HG02763 (cell line): Measurements from ENCODE around the gene ITIH1.
"Not testable (repeated sequence)": the region's sequence is repeated elsewhere in the genome, so short reads cannot be mapped to it uniquely, and the experiment has no call there.

Experiments
- ATAC-seq: cut with Tn5 transposase; IDR thresholded peaks from one replicate; pipeline ENCODE4 v1.9.1; 2021; ENCODE audit warnings: mild to moderate bottlenecking, moderate library complexity; ENCODE audit not compliant: unreplicated experiment

The ITIH1 gene

DNA sequence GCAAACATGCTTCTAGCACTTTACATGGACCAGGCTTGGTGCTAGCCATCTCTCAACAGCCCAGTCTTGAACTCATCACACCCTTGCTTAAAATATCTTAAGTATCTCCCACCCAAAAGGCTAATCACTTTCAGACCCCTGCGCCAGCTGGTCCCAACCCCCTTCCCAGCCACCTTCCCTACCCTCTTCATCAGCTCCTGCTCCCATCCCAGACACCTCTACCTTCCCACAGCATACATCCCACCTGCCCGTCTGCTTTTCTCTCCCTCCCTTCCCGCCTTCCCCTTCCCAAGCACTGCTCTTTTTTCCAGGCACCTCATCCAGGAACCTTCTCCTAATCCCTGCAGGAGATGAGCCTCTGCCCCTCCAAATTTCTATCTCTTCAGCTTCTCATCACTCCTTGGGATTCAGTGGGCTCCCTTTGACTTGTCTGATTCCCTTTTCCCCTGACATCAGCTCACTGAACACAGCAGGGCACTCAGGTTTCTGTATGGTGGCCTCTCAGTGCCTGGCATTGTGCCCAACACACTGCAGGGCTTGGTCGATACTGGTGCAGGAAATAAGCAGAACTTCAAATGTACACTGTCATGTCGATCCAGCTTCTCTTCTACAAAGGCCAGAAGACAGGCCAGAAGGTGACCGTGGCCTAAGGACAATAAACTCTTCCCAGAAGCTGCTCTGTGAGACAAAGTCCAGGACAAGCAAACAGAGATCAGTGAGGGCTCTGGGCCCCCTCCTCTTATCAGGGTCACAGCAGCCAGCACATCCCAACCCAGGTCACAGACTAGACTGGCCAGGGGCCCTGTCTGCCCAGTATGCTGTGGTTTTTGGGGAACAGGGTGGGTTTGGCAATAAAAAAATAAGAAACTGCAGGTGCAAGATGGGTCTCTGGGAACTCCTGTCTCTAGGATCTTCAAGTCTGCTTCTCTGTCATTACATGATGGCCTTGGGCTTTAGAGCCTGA, 2.2 kb upstream of the ITIH1 start:
- ATAC-seq = no peak

DNA sequence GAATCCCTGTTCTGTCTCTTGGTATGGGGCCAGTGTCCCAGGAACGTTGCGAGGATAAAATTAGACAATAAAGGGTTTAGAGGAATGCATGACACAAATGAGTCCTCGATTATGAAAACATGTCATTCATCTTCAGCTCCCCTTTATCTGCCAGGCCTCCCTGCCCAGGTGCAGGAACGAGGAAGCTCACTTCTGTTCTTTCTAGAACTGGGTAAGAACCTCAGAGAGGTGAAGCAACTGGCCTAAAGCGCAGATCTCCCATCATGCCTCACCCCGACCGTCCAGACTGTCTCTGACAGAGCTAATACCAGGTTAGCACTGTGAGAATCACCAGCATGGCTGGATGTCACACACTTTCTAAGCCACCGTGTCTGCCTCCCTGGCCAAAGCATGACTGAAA, 1.5 kb upstream of the ITIH1 start:
- no peak for ATAC-seq

DNA sequence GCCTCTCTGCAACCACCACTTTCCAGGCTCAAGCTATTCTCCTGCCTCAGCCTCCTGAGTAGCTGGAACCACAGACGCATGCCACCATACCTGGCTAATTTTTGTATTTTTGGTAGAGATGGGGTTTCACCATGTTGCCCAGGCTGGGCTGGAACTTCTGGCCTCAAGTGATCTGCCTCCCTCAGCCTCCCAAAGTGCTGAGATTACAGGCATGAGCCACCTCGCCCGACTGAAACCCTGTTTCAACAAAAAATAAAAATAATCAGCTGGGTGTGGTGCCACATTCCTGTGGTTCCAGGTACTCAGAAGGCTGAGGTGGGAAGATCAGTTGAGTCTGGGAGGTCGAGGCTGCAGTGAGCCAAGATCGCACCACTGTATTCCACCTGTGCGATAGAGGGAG, 913 bp upstream of the ITIH1 start:
- not testable (repeated sequence) for ATAC-seq

DNA sequence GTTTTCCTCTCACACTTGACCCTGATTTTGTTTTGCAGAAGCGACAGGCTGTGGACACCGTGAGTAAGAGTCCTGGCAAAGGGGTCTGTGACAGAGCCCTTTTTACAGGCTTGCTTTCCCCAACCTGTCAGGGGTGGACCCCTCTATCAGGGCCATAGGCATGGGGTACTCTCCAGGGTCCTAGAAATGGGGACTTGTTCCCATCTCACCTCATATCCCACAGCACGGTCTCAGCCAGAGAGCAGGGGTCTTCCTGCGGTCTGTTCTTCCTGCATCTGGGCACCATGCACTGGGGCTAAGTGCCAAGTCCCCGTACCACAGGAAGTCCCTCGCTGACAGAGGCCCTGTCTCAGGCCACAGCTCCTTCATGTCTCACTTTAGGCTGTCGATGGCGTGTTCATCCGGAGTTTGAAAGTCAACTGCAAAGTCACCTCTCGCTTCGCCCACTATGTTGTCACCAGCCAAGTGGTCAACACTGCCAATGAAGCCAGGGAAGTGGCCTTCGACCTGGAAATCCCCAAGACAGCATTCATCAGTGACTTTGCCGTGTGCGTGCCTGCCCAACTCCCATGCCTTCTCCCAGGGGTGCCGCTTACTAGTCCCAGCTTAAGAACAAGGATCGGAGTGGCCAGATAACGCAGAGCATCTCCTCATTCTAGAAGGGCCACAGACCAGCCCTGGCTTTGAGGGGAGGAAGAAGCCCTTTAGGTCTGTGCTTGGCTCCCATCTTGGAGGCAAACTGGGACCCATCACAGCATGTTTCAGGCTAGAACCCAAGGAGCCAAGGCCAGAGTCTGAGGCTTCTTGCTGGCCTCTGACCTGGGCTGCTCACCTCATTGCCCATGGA, 783 bp downstream of the ITIH1 start:
- ATAC-seq = no peak

DNA sequence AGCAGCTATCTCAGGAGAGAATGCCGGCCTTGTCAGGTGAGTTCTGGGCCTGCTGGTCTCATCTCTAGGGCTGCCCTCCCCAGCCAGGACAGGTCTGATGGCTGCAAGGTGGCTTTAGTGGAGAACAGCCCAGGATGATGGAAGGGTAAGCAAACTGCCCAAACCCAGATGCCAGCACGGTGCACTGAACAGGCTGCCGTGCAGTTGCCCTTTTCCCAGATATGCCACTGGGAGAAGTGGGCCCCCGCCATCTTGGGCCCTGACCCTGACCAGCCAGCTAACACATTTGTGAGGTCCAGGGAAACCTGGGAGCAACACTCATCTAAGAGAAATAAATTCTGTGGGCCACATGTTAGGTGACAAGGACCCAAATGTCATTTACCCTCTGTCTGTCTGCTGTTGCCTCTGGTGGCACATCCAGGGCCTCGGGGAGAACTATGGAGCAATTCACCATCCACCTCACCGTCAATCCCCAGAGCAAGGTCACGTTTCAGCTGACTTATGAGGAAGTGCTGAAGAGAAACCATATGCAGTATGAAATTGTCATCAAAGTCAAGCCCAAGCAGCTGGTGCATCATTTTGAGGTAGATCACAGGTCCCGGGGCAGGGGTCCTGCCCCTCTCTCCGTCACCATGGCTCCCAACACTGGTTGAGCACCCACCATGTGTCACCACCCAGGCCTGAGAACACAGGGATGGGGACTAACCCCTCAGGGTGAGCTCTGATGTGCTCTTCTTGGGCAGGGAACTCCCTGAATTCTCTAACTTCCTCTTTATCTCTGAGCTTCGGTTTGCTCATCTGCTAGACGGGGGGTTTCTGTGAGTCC, 1.8 kb downstream of the ITIH1 start:
- no peak for ATAC-seq

DNA sequence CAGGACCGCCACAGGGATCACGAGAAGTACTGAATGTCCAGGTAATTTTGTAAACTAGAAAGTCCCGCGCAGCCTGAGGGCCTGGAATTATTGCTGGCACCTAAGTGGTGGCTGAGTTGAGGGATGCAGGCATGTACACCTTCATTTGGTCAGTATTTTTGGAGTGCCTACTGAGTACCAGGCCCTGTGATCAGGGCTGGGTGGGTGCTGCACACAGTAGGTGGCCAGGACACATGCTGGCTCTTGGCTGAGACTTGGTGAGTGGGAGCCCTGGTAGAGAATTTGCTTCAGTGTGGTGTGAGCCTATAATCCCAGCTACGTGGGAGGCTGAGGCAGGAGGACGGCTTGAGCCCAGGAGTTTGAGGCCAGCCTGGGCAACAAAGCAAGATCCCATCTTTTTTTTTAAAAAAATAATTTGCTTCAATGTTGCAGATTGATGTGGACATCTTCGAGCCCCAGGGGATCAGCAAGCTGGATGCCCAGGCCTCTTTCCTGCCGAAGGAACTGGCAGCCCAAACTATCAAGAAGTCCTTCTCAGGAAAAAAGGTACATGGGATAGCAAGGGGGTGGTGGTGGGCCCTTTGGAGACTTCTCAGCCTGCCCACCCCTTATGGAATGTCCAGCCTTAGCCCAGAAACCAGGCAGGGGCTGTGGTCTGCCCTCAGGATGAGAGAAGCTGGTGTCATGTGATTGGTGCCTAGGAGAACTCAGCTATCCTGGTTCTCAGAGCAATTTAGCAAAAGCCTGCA, 2.6 kb downstream of the ITIH1 start:
- no peak for ATAC-seq

DNA sequence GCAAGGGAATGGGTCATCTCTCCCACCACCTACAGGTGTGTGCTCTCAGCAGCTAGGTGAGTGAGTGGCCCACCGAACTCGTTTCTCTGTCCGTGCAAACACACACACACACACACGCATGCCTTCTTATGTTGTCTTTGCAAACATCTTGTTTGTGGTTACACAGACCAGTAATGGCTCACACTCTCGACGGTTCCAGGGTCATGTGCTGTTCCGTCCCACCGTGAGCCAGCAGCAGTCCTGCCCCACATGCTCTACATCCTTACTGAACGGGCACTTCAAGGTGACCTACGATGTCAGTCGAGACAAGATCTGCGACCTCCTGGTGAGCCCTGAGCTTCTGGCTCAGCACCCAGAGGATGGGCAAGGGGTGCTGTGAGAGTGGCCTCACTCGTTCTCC, 4.3 kb downstream of the ITIH1 start:
- ATAC-seq = no peak

DNA sequence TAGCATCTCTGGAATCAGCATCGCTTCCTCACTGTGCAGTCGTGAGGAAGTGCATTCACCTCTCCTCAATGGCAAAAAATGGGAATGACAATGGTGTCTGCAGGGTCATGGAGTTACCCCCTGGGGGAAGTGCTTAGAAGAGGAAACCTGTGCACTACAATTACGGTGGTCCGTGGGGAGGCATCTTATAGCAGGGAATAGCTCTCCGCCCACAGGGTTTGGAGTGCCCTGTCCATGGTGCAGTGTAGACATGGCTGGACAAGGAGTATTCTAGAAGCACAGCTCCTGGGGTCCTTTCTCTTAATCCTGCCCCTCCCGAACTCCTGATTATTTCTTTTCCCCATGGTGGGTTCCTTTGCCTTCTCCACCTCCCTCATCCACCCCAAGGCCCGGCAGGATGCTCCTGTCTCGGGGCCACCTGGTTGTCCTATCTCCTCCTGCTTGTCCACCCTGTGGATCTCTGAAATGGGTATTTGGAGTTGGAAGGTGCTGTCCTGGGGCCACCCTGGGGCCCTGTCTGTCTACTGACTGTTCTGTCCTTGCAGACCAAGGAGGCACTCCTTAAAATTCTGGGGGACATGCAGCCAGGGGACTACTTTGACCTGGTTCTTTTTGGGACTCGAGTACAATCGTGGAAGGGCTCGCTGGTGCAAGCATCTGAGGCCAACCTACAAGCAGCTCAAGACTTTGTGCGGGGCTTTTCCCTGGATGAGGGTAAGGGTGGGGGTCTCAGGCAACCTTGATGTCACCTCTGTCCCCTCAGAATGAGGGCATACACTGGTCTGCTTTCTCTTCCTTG, 5.2 kb downstream of the ITIH1 start:
- ATAC-seq = no peak

DNA sequence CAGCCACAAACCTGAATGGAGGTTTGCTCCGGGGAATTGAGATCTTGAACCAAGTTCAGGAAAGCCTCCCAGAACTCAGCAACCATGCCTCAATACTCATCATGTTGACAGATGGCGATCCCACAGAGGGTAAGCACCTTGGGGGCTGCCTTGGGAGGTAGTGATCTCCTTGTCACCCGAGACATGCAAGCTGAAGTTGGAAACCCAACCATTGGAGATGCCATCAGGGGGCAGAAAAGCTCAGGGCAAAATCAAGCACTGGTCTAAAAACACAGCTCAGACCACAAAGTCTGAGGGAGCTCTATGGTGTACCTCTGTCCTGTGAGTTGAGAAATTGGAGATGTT, 5.8 kb downstream of the ITIH1 start:
- no peak for ATAC-seq

DNA sequence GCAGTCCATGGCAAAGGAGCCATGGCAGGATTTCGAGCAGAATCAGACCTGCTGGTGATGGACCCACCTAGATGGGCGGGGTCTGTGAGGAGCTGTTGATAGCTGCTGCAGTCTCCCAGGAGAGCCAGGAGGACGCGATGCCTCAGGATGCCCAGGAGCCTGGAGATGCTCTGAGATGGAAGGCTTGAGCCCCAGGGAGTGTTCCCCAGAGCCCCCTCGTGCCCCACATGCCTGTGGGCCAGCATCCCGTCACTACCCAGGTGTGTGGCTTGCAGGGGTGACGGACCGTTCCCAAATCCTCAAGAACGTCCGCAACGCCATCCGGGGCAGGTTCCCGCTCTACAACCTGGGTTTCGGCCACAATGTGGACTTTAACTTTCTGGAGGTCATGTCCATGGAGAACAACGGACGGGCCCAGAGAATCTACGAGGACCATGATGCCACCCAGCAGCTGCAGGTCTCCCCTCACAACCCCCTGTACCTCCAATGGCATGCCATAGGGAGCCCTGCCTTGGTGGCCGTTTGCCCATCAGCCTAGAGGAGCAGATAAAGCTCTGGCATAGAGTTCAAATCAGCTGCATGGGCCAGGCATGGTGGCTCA, 6.7 kb downstream of the ITIH1 start:
- no peak for ATAC-seq

DNA sequence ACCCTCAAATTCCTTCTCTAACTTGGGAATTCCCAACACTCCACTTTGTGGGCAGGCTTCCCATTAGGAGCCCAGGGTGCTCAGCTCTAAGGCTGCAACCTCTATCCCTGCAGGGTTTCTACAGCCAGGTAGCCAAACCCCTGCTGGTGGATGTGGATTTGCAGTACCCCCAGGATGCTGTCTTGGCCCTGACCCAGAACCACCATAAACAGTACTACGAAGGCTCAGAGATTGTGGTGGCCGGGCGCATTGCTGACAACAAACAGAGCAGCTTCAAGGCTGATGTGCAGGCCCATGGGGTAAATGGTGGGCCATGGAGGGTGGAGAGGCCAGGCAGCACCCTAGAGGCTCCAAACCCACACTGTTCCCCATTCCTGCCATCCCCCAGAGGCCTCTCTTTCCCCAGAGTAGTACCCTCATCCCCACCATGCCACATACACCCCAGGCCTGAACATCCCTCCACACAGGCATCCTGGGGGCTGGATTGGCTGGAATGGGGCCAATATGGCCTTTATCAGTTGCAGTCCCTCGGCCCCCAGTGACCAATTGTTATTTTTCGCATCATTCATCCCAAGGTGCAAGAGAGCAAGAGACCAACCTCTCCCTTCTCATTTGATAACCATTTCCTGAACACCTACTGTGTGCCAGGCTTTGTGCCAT, 7.7 kb downstream of the ITIH1 start:
- ATAC-seq = no peak

DNA sequence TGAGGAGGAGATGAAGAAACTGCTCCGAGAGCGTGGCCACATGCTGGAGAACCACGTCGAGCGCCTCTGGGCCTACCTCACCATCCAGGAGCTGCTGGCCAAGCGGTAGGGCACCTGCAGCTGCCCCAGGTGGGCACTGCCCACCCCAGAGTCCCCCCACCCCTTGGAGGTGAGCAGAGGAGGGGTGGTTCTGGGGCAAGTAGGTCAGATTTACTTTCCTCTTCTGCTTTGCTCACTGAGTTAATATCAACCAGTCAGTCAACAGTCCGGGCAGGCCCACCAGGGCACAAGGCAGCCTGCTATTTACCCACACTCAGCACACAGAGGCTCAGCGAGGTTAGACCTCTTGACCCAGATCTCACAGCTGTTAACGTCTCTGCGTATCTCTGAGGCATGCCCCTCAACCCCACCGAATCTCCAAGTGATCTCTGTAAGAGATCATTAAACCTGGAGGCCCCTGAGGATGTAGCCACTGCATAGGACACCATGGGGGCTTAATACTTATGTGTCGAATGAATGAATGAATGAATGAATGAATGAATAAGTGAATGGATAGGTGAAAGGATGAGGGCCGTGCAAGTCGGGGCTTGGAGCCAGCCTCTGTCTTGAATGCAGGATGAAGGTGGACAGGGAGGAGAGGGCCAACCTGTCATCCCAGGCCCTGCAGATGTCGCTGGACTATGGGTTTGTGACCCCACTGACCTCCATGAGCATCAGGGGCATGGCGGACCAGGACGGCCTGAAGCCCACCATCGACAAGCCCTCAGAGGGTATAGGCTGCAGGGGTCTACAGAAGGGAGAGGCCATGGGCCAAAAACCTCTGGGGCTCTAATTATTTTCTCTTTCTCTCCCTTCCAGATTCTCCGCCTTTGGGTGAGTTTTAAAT, 9.2 kb downstream of the ITIH1 start:
- ATAC-seq = no peak

DNA sequence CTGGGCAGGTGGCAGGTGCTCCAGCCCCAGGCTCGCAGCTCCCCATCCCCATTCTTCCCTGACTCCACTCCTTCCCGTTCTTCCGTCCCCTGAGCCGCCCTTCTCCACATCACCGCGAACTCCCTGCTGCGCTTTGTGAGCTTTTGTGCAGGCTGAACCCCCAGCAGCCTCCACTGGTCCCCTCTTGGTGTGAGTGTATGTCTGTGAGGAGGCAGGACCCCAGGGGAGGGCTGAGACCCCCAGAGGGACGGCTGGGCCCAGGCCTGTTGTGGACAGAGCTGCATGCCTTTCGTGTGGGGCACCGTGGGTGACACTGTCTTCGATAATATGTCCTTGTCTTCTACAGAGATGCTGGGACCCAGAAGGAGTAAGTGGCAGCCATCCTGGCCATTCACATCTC, 9.8 kb downstream of the ITIH1 start:
- ATAC-seq = no peak

DNA sequence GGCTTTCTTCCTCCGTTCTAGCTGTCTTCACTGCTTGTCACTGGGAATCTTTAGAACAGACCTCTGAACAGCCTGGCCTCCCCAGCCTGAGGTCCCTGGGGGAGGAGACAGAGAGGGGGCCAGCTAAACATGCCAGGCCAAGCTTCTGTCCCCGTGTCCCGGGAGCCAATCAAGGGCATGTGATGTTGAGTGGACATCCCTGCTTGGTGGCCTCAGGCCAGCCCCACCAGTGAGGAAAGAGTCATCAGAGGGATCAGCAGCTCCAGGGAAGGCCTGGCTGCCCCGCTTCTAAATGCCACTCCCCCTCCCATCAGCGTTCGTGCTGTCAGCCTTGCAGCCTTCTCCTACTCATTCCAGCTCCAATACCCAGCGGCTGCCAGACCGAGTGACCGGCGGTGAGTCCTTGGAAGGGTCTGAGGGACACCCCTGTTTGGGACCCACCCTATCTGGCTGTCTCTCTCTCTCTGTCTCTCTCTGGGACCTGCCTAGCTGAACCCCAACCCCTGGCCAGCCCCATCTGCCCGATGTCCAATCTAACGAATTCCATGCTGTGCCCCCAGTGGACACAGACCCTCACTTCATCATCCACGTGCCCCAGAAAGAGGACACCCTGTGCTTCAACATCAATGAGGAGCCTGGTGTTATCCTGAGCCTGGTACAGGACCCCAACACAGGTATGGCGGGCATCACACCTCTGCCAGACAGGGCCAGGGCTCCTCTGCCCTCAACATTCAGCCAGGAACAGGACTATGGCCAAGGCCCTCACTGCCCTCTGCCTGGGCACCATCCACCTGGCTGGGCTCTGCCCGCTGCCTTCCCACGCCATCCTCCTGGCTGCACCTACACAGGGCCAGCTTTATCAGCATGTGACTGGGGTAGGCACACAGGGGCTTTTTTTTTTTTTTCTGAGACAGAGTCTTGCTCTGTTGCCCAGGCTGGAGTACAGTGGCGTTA, 10.6 kb downstream of the ITIH1 start:
- no peak for ATAC-seq

DNA sequence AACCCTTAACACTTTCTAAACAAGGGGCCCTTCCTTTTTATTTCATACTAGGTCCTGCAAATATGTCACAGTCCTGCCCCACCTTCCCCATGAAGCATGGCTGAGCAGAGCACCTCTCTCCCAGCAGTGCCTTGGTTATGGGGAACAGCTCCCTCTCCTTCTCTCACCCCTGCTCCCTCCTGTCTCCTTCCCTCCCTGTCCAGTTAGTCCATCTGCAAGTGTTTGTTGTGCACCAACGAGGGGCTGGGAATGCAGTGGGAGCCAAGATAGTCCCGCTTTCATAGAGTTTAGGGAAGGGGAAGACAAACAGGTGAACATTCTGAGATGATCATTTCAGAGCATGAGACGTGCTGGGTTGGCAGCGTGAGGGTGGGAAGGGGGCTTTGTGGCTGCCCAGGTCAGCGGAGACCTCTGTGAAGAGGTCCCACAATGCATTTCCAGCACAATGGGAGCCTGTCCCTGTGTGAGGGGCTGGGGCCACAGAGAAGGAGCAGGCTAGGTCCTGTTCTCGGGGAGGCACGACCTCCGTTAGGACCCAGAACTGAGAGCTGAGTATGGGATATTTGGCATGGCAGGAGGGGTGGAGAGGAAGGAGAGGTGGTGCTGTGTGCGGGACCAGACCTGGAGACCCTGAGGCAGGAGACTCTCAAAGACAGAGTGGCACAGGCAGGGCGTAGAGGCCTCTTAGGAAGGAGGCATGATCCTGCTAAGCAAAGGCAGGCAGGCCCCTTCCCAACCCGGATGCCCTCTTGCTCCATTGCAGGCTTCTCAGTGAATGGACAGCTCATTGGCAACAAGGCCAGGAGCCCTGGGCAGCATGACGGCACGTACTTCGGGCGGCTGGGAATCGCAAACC, 11.7 kb downstream of the ITIH1 start:
- ATAC-seq = no peak

DNA sequence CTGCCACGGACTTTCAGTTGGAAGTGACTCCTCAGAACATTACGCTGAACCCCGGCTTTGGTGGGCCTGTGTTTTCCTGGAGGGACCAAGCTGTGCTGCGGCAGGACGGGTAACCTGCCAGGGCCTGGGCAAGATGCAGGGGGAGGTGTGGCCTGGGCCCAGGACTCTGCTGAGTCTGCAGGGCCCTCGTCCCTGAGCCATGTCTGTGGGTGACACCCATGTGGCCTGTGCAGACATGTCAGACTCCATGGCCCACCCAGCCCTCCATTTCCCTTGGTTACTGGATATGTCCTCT, 12.3 kb downstream of the ITIH1 start:
- ATAC-seq = no peak
